Dedifferentiated amniotic fluid mesenchymal stem cell (primary cell): ENCODE results near the gene GOLGA7B.

ENCODE experiments used
- DNase-seq: peaks from one replicate; pipeline ENCODE4 v3.0.0-alpha.2; 2016; ENCODE audit errors: extremely low spot score

The GOLGA7B gene

DNA sequence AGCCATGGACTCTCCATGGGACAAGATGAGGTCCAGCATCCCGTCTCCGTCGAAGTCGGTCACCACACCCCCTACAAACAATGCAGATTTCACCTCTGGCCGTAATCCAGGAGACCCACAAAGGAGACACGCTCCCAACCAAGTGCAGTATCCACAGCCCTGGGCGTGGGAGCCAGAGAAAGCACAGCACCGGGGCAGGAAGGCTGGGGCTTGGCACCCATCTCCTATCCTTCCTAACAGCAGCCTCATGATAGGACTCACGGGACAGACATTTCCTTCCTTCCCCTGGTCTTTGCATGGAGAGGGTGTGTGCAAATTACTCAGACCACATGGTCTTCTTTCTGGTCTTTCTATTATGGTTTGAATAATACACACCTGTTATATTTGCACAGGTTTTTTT lies 46.3 kb downstream of the GOLGA7B start:
- DNase-seq = no peak

DNA sequence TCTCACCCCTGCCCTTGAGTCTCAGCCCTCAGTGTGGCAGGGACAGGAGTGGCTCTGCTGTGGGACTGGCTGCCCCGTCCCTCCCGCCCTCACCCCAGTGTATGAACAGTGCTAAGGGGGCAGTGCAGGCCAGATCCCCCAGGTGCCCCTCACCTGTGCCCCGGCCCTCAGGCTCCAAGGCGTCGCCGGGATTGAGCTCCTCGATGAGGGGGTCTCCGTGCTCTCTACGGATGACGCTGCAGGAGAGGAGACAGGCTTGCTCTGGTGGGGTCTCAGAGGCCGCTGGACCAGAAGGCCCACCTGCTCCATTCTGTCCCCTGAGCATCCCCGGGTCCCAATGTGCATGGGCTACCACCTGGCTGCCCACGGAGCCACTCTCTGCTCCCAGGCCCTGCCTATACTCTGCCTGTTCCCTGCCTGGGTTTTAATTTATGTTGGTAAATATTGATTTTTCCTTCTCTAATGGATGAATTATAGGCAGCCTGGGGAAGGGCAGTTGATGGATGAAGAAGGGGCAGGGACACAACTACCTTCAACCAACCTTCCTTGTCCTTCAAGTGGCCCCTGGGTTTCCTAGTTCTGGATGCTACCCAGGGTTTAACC lies 47.2 kb downstream of the GOLGA7B start:
- DNase-seq = no peak

DNA sequence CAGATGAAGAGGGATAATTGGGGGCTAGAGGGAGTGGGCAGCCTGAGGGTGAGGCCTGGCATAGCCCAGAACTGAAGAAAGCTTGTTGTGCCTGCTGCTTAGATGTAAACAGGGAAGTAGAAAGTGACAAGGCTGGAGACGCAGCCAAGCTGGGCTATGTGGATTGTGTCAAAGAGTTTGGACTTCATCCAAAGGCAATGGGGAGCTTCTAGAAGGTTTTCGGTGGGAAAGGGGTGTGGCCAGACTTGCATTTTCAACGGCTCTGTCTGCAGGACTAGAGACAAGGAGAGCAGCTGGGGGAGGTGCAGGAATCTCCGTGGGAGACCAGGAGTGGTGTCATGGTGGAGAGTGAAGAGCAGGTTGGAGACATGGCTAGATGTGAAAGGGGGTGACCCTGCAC lies 48.8 kb downstream of the GOLGA7B start:
- no peak for DNase-seq

DNA sequence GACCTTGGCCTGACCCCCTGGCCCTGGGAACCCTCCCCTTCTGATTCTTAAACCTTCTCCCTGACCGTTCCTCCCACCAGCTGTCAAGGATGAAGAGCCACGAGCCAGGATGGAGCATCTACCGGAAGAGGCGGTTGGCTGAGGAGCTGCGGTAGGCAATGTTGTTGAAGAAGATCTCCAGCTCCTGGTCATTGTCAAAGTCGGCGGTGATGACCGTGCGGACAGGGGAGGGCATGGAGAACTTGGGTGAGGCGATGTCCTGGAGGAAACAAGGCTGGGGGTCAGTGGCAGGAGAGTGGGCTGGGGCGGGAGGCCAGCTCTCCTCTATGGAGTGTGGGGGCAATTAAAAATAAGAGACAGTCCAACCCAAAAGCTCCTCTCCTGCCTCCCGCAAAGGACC lies 51.7 kb downstream of the GOLGA7B start:
- no peak for DNase-seq

DNA sequence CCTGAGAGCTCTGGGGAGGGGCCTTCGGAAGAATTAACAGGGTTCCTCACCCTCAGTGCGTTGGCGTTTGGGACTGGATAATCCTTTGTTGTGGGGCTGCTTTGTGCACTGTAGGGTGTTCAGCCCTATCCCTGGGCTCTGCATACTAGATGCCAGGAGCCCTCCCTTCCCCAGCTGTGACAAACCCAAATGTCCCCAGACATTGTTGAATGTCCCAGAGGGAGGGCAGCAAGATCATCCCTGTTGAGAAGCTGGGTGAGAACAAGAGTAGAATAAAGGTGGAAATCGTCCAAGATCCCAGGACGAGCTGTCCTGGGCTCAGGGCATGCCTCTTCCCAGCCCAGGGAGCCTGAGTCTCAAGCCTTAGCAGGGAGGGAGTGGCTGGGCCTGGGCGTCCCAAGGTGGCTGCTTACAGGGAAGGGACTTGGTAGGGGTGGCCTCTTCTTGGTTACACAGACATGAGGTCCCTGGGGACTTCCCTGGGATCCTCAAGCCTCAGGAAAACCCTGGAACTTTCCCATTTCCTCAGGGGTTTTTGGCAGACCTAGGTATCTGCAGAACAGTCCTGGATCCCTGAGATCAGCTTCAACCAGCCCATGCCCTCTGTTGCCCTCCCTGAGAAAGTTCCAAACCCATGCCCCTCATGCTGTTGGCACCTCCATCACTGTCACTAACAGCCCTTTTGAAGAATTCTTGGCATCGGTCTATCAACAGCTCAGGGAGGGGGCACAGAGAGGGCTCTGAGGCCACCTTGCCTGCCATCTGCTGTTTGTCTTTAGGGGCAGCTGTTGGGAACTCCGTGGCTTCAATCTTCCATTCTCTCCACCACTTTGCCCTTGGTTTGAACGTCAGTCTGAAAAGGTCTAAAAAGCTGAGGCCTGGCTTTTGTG lies 53.7 kb downstream of the GOLGA7B start:
- no peak for DNase-seq

DNA sequence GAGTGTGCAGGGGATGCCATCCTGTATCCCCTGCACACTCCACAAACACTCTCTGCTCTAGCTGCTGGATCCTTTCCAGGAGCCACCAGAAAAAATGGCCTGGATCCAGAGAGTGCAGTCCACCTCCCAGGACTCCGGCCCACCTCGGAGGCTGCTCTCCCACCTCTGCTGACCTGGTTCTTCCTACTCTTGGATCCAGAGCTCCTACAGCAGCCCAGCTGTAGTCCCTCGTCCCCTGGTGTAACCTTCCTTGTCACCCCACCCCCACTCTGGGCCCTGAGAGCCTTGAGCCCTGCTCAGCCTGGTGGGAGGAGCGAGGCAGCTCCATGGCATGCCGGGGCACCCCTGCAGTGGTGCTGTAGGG lies 54.4 kb downstream of the GOLGA7B start:
- no peak for DNase-seq

DNA sequence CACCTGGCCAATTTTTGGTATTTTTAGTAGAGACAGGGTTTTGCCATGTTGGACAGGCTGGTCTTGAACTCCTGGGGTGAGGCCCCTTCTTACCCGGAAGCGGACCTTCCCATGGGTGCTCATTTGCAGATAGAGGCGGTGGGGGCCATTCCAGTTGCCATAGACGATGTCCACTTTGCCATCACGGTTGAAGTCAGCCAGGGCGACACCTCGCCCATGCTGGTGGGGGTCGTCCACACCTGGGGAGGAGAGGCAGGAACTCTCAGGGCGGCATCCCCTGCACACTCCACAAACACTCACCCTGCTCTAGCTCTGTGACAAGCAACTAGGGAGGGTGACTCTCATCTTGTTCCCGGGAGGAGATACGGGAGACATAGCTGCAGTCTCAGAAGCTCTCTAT lies 54.9 kb downstream of the GOLGA7B start:
- no peak for DNase-seq

DNA sequence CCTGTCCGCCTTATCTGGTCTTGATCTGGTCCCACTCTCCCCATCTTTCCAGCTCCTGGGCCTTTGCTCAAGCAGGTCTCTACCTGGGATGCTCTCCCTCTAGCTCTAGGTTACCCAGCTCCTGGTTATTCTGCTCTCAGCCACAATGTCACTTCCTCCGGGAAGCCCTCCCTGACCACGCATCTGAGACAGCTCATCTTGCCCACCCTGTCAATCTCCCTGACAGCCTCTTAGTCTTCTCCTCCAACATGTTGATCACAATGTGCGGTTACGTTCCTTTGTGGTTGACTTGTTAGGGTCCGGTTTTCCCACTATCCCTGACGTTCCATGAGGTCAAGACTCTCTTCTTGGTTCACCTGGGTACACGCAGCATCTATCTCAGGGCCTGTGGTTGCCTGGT lies 55.6 kb downstream of the GOLGA7B start:
- no peak for DNase-seq

DNA sequence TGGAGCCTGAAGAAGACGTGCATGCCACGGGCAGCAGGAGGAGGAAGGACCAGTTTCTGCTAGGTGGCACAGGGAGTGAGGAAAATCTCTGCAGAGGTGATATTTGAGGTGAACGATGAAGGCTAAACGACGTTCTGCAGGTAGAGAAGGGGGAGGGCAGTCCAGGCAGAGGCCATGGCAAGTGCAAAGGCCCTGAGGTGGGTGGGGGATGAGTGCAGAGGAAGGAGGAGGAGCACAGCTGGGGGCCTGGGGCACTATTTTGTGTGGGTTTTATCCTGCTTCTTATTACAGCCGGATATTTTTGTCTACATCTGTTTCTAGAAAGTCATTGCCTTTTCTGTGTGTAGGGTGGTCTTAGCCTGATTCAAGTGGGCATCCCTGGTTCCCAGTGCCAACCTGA lies 57.6 kb downstream of the GOLGA7B start:
- no peak for DNase-seq

DNA sequence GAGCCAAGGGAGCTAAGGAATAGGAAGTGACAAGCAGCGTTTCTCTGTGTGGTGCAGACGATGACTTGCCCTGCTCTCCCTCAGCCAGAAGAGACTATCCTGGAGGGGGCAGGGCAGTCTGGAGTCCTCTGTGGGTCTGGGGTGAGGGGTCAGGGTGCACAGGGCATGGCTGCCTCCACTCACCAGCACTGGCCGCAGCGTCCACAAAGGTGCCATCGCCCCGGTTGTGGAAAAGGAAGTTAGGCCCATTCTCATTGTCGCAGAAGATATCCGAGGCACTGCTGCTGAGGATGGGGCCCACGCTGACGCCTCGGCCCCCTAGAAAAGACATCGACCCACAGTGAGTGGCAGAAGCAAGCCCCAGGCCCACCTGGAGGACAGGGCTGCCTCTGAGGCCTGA lies 58.2 kb downstream of the GOLGA7B start:
- DNase-seq = no peak

DNA sequence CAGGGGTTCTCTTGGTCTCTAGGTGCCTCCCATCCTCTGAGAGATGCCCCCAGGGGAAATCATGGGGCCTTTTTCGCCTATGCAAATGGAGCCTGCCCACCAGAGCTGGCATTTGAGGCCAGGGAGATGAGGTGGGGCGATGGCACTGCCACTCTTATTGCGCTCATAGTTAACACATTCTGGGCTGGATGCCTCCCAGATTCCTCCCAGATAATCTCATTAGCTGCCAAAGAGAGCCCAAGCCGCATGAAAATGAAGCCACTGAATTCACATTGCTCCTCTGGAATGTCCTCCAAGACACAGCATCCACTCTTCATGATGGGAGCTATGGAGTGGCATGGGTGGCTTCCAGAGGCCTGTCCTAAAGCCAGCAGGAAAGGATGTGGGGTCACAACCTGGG lies 61.0 kb downstream of the GOLGA7B start:
- no peak for DNase-seq

DNA sequence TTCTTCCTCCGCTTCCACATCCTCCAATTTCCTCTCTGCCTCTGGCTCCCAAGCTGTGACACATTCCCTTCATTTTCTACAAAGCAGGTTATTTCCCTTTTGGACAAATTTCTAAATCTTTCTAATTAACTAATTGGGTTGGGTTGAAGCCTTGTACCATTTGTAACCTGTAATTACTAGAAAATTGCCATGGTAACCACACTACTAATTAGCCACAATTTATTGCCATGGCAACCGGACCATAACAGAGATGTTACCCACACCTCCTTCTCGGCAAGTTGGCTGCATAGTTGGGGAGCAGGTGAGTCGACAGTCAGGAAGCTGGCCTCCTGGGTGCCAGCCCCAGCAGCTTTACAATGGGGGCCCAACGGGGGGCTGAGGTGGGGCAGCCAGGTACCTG lies 61.6 kb downstream of the GOLGA7B start:
- DNase-seq = no peak

DNA sequence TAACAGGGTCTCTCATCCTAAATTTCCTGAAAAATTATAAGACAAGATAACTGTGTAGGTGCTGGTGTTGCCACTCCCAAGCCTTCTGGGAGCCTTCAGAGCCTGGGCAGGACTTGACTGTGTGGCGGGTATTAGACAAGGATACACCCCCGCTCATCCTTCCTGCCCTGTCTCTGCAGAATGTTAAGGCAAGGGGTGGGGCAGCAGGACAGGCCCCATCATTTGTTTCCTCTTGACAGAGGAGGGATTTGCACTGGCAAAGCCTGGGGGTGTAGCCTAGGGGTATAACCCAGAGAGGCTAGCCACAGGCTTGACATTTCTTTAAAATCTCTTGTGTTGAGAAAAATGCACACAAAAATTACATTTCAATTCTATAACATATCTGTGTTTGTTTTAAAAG lies 63.5 kb downstream of the GOLGA7B start:
- no peak for DNase-seq

DNA sequence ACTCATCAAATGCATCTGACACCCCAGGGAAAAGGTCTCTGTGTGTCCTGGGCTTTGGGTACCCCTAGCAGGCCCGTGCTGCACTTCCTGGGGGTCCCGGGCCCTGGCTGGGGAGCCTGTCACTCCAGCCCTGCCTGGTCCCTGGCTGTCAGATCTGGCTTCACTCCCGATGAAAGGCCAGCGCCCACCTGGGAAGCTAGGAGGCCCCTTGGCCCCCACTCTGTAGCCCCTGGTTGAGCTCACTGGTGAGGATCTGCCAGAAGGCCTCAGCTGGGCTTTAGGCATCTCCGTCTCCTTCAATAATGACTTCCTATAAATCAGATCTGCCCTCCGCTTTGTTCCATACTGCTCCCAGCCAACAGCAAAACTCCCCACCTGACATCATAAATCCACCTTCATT lies 64.0 kb downstream of the GOLGA7B start:
- DNase-seq = no peak

DNA sequence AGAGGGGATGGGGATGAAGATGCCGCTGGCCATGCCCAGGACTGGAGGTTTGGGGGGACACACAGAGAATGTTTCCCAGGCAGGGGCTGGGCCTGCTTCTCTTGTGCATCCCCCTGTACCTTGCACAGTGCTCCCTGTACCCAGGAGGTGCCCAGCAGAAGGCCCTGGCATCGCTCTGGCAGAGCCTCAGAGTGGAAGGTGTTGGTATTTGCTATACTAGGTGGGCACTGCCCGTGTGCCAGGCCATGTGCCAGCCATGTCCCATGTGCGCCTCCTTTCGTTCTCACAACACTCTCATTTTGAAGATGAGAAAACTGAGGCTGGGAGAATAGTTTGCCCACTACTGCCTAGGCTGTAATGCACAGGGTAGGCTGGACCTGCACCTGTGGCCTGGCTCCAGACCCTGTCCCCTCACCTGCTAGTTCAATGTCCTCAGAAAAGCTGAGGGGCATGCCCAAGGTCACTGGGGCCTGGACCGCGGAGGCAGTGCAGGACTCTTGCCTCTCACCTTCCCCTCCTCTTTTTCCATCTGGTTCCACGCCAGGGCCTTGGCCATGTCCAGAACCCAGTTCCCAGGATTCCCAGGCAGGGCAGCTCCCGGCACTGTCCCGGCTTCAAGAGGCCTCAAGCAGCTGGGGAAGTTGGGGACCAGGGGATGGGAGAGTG lies 64.7 kb downstream of the GOLGA7B start:
- no peak for DNase-seq

DNA sequence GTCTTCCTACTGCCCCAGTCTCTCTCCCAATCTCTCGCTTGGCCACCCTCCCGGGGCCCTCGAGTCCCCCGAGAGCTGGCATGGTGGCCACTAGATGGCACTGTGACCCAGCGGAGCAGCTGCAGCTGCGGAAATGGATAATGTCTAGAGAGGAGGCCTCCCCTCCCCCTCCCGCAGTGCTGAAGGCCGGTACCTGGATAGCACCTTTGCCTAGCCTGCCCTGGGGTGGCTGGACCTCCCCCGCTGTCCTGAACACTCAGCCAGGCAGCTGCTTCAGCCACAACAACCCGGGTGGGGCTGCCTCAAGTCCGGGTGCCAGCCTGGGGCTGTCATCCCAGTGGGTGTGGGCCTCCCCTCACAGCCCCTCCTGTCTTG lies 65.2 kb downstream of the GOLGA7B start:
- peak; percentile 20 for DNase-seq

DNA sequence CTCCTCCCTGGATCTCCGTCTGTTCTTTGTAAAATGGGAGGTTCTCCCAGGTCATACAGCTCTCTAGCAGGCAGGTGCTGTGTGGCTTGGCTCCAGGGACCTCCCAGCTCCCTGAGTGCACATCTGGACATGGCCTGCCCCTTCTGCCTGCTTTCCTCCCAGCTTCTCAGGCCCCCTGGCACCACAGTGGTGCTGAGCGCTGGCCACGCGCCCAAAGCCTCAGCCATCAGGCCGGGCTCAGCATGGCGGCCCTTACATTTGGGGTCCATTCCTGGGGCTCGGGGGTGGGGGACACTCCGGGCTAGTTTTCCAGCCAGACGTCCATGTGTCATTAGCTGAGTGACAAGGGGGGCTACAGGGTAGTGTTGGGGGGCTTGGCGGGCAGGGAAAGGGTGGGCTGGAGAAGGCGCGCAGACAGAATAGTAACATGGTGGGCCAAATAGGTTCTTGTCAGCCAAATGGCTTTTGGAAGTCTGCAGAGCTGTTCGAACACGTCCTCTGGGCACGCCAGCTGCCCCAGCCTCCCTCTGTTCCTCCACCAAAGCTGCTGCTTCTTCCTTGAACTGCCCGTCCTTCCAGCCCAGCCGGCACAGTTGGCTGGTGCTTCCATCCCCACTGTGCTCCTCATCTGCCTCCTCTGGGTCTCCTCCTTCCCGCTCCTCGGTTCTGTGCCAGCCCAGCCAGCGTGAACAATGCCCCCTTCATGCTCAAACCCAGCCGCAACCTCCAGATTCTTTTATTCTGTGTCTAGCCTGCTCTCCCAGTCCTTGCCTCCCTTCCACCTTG lies 65.9 kb downstream of the GOLGA7B start:
- DNase-seq = no peak

DNA sequence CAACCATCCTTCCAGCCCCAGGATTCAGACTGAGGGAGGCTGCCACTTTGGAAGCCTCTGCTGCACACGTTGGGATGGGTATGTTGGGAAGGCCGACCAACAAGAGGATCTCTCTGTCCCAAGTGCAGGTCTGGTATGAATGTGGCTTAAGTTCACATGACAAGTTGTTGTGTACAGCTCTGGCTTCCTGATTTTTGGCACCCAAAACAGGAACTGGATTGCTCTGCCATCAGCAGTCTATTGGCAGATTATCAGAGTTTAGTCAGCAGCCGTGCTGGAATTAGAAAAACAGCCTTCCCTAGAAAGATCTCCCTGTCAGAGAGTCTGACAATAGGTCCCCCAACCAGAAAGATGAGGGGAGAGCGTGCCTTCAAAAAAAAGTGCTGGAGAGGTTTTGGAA lies 66.9 kb downstream of the GOLGA7B start:
- no peak for DNase-seq

DNA sequence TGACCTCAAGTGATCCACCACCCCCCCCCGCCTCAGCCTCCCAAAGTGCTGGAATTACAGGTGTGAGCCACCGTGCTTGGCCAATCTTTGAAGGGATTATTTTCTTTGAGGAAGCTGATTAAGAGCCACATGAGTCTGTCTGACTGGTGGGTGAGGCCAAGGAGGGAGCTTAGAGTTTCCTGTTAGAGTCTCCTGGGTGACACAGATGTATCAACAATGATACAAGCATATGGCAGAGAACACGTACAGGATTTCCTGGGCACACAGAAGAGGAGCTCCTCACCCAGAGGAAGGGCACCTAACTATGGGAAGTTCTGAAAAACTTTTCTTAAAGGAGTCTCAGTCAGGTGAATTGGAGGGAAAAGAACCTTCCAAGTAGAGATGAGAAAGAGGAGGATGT lies 69.4 kb downstream of the GOLGA7B start:
- no peak for DNase-seq

DNA sequence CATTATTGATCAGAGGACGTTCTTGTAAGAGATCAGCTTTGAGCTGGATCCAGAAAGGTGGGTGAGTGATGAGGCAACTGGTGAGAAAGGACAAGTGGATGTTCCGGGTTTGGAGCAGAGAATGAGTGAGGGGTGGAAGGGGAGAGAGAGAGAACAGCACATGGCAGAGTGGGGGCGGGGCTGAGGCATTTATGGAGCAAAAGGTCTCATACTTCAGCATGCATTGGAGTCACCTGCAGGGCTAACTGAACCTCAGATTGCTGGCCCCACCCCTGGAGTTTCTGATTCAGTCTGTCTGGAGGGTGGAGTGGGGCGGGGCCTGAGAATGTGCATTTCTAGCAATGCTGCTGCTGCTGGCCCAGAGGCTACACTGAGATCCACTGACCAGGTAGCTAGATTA lies 71.2 kb downstream of the GOLGA7B start:
- DNase-seq = no peak
